ENCODE measurements around the gene EHMT1. TPM values are rescaled to one million over a fixed set of nuclear protein-coding genes. Genes with fewer than 3 reads are reported as not detected.

Gene EHMT1
- total RNA-seq, 1 experiment from 2014 or later: 112 TPM

DNA sequence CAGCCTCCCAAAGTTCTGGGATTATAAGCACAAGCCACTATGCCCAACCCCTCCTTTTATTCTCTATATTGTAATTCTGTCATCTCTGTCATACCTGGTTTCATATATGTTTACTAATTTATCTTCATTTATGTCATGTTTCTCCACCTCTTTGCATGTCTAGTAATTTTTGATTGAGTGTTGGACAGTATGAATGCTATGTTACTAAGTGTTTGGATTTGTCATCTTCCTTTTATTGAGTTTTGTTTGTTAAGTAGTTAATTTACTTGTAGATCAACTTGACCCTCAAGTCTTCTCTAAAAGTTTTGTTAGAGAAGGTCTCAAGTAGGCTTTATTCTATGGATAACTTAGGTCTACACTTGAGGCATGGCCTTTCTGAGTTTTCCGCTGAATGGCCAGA, 241.6 kb downstream of the EHMT1 start:
- no peaks in the 10 kb centered on the region for H3K79me2 ChIP-seq (ENCODE audit: insufficient read depth, low read length)
- H3K23ac ChIP-seq (ENCODE audit: insufficient read length, low read depth, low read length): no peak overlapping the region
- H3K9me3 ChIP-seq (ENCODE audit: control insufficient read depth, low read depth, low read length): no peaks in the 10 kb centered on the region
- H3K79me1 ChIP-seq (ENCODE audit: insufficient read depth, low read depth, low read length, poor library complexity, severe bottlenecking): no peaks in the 10 kb centered on the region
- H4K20me1 ChIP-seq (ENCODE audit: control insufficient read depth, insufficient read depth, insufficient read length): no peaks in the 10 kb centered on the region
- Mint-ChIP-seq H3K27ac (no peak overlapping the region; a peak in 1 of 7 replicates), H3K4me1 (no peaks in the 10 kb centered on the region), H3K36me3 (ENCODE audit: insufficient read depth in 1 of 3, low read depth in 3 of 3) (peaks cover 5 to 9% (median 7%) of the 10 kb centered on the region in 3 experiments; a peak in 5 of 7 replicates), H3K4me3 (no peak overlapping the region), H3K9me3 (peaks cover 23 to 35% of the 10 kb centered on the region in 2 experiments), H3K27me3 (ENCODE audit: low read depth) (peaks cover 1% of the 10 kb centered on the region)
- H4K8ac ChIP-seq (replicated peaks; ENCODE audit: insufficient read length, low read depth, low read length): no peak overlapping the region
- H3K9ac ChIP-seq (ENCODE audit: extremely low read depth, insufficient read length, low read length): no peak overlapping the region
- no peak overlapping the region for H3K4ac ChIP-seq (ENCODE audit: low read depth, low read length)
- TF ChIP-seq CTCF (conservative IDR thresholded peaks at IDR 0.05): no peak
- no peak overlapping the region for H2AK5ac ChIP-seq (ENCODE audit: insufficient read length, low read length)
- H2BK20ac ChIP-seq (ENCODE audit: low read depth, low read length, poor library complexity, severe bottlenecking): no peak overlapping the region
- no peak overlapping the region for H3K27ac ChIP-seq (ENCODE audit: insufficient read length, low read depth, low read length)
- no peak overlapping the region for H2AFZ ChIP-seq (ENCODE audit: low read length)
- H4K5ac ChIP-seq (ENCODE audit: insufficient read length, low read depth, low read length): no peak overlapping the region
- no peak overlapping the region for H2BK120ac ChIP-seq (ENCODE audit: low read depth, low read length, poor library complexity, severe bottlenecking)
- no peak overlapping the region for H3K14ac ChIP-seq (ENCODE audit: insufficient read depth, low read length)
- no peak overlapping the region for H3K4me2 ChIP-seq (ENCODE audit: insufficient read depth, insufficient read length, low read length)
- H3K18ac ChIP-seq (ENCODE audit: insufficient read length, low read depth, low read length): no peak overlapping the region
- no peak overlapping the region for H3T11ph ChIP-seq (ENCODE audit: low read length)
- H4K91ac ChIP-seq (ENCODE audit: insufficient read length, low read depth, low read length): no peak overlapping the region
- no peak overlapping the region for H2BK15ac ChIP-seq (ENCODE audit: low read depth, low read length)
- H2BK12ac ChIP-seq (ENCODE audit: insufficient read length, low read depth, low read length): no peak overlapping the region
- DNase-seq: no peak
- H3K23me2 ChIP-seq (ENCODE audit: insufficient read length, low read depth, low read length, poor library complexity, severe bottlenecking): no peaks in the 10 kb centered on the region
- no peak overlapping the region for H3K56ac ChIP-seq (ENCODE audit: insufficient read length, low read depth, low read length)
- WGBS (ENCODE audit: extremely low coverage, insufficient read length, low lambda C conversion rate): no CpG with 5 or more reads among the region's 1 CpG
- H3K27me3 ChIP-seq (ENCODE audit: insufficient read depth, low read length): no peaks in the 10 kb centered on the region
- H3K4me1 ChIP-seq (ENCODE audit: insufficient read depth, low read length): no peaks in the 10 kb centered on the region
- no peak overlapping the region for H2BK5ac ChIP-seq (ENCODE audit: insufficient read length, low read length)

Measured in H9 (cell line).